WI38 (cell line): ENCODE results near the gene ANKIB1.

Source experiments
- H3K4me3 ChIP-seq: 2 replicates; pipeline ENCODE4 v1.5.1; 2011; ENCODE audit warnings: low read depth, mild to moderate bottlenecking, control low read depth, low read length
- CTCF ChIP-seq: IDR thresholded peaks from 2 replicates; pipeline ENCODE4 v1.5.1; 2012; ENCODE audit warnings: low read depth, mild to moderate bottlenecking, control low read depth, low read length

The ANKIB1 gene

DNA sequence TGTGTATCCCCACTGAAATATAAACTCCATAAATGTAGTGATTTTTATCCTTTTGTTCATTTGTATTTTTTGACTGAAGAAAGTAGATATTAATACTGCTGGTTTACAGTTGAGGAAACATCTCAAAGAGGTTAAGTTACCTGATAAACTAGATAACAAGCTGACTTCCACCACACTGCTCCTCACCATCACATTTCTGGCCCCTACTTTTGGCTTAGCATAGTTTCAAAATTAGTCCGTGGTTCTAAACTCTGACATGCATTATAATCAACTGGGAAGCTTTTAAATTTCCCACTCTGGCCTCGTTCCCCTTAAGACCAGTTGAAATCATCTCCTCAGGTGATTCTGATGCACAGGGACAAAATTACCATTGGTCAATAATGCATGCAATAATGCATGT lies 43.5 kb downstream of the ANKIB1 start:
- no peak for TF ChIP-seq CTCF
- no peak overlapping the region for H3K4me3 ChIP-seq

DNA sequence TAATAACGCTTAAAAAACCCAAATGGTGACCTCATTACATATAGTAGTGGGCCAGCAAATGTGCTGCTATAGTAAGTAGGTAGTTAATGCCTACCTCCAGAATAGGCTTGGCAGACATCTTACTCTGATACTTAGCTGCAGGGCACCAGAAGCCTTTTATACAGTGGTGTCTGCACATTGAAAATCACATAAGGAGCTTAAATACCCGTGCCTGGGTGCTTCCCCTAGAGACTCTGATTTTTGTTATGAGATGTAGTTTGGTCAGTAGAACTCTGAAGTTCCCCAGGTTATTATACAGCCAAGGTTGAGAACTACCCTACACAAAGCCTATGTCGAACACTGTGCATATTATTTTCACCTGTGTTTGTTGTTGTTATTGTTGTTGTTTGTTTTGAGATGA lies 47.2 kb downstream of the ANKIB1 start:
- no peak for TF ChIP-seq CTCF
- no peak overlapping the region for H3K4me3 ChIP-seq

DNA sequence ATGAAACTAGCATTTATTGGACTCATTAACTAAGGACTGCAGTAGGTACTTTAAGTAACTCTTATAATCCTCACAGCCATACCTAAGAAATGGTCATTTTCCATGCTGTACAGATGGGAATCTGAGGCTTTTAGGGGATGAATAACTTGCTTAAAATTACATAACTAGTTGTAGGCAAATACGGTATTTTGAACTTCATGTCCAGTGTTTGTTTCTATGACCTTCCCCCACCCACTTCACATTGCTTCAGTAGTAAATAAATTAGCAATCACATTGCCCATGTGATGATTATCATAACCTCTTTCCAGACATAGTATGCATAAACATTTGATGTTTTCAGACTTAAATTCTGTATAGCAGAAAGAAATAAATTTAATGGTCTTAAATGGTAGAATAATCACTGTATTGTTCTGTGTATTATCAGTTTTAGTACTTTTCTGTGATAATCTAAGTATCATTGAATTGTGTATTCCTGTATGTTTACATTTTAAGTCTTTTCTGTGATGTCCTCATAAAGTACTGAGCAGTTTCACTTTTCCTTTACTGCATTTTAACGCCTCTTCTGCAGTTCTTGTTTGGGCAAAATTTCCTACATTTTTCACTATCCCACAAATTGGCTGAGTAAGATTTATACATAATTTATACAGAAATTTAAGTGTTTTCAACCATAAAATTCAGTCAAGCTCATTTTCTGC lies 48.3 kb downstream of the ANKIB1 start:
- TF ChIP-seq CTCF, result no peak
- no peak overlapping the region for H3K4me3 ChIP-seq

- no peak overlapping the region for H3K4me3 ChIP-seq
- no peak for TF ChIP-seq CTCF
Measured at GRCh38 chr7:92295391-92295790, 49.6 kb downstream of the ANKIB1 start.

GRCh38 chr7:92296235-92296634 lies 50.5 kb downstream of the ANKIB1 start:
- no peak overlapping the region for H3K4me3 ChIP-seq
- TF ChIP-seq CTCF, result no peak

DNA sequence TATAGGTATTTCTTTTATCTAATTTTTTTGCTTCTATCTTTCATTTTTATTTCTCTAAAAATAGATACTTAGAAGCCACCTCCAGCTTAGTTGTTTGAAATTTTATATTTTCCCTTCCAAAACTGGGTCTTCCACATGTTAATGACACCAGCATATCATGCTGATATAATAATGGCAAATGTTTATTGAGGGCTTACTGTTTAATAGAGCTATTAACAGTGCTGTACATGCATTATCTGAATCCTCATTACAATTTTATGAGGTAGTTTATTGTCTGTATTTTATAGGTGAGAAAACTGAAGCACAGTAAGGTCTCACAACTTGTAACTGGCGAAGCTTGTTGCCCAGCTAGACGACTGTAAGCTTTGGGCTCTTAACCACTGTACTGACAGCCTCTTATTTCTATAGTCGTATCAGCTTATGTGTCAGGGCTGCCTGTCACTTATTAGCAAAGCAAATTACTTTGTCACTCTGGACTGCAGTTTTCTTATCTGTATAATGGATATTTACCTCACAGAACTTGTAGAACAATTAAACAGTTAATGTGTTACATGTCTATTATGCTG lies 51.2 kb downstream of the ANKIB1 start:
- H3K4me3 ChIP-seq, result no peak overlapping the region
- no peak for TF ChIP-seq CTCF

DNA sequence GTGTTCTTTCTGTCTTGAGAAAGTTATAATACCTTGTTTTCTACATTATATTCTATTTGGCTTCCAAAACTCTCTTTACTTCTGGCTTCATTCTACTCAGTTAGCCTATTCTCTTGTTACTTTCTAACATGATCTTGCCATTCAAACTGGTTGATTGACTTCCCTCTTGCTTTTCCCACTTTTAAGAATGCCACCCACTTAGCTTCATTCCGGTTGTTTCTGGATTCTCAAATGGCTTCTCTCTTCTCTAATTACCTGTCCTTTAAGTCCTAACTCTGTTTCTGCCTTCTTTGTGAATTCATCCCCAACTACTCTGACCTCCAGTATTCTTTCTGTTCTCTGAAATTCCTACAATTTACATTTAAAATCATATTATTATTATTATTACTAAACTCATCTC lies 52.0 kb downstream of the ANKIB1 start:
- no peak overlapping the region for H3K4me3 ChIP-seq
- TF ChIP-seq CTCF, result no peak
